SH-SY5Y (cell line): ENCODE data around the gene LOXL1.

Experiments used
- GATA2 ChIP-seq: IDR thresholded peaks from 2 replicates; pipeline ENCODE4 v1.6.1; 2011; ENCODE audit warnings: mild to moderate bottlenecking, low read depth, low read length
- GATA3 ChIP-seq: IDR thresholded peaks from 2 replicates; pipeline ENCODE4 v1.6.1; 2011; ENCODE audit warnings: low read depth, mild to moderate bottlenecking, low read length, moderate library complexity

- no peak for TF ChIP-seq GATA3
- TF ChIP-seq GATA2, result no peak
Observed at GRCh38 chr15:73910522-73911303, 15.5 kb upstream of the LOXL1 start.
